HG02970 (cell line): ENCODE results near the gene NSDHL.

Source experiments
- ATAC-seq: cut with Tn5 transposase; IDR thresholded peaks from one replicate; pipeline ENCODE4 v1.9.1; 2021; ENCODE audit warnings: mild to moderate bottlenecking, moderate library complexity, moderate number of reproducible peaks; ENCODE audit not compliant: unreplicated experiment, low FRiP score

Gene NSDHL

GRCh38 chrX:152892999-152893891, 62.4 kb downstream of the NSDHL start:
- ATAC-seq = no peak

DNA sequence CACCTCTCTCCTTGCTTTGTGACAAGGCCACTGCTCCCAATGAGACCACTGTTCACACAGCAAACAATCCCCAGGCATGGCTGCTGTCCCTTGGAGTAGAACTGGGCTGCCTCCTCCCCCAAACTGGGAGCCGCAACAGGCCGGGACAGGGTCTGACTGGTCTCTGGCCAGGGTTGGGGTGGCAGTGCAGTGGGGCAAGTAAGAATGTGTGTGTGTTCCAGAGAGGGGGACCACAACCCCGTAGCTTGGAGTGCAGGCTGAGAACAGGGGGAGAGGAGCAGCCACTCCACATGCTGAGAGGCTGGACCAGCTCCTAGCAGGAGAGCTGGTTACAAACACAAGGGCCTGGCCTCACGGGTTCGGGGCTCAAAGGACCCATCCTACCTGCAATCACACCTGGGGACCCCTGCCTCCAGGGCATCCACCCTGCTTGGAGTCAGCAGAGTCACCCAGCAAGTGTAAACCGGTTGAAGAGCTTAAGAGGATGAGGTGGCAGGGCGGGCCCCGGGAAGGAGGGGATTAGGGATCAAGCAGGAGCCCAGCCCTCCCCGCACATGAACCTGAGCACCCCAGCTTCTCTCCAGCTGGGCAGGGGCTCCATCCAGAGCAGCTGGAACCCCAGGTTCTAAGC, 63.2 kb downstream of the NSDHL start:
- ATAC-seq = no peak

DNA sequence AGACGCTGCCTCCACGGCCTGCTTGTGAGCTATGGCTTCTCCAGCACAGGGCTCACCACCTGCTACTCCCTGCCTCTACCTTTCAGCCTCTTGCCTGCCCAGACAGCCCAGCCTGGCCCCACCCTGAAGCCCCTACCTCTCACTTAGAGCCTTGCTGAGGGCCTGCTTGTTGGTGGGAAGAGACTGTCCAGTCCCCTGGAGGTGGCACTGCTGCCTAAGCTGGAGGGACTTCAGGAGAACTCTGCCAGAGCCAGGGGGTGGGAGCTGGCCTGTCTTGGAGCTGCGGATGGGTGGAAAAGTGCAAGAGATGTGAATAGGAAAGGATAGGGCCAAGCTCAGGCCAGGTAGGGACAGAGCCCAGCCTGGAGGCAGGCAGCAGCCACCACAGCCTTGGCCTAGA, 64.3 kb downstream of the NSDHL start:
- no peak for ATAC-seq

DNA sequence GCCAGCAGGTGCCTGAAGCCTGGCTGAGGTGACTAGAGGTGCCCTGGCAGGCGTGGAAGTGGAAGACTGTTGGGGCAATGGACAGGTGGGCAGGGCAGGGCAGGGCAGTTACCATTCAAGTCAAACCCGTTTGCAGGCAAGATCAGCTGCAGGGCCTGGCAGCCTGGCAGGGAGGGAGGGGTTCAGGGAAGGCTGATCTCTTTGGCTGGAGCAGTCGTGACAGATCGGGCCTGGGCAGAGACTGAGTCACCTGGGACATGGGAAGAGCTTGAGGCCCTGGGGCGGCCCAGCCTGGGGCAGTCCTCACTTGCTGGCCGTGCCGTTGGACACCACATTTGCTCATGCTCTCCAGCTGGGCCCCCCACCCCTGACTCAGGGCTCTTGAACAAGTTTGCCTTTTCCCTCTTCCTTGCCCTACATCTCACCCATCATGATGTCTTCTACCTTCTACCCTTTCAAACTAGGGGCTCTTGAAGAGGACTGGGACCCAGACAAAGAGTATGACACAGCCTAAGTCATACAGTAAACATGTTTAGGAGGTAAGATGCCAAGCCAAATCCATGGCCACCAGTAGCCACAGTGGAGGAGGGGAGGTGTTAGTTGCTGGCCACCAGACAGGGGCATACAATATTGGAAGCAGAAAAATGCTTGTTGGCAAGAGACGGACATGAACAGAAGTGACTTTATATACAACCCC, 65.0 kb downstream of the NSDHL start:
- ATAC-seq = no peak

DNA sequence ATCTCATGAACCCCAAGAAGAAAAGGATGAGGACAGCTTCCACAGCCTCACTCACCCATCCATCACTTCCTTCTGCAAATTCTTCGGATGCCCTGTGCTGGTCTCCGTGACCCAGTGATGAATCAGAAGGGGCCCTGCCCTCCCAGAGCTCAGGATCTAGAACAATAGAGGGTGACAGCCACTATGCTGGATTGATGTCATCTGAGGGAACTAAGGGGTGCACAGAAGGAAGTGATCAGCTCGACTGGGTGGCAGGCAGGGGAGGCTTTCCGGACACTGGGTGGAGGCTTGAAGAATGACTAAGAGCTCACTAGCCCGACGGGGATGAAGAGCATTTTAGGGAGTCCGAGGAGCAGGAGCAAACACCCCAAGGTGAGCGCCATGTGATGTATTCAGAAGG, 65.6 kb downstream of the NSDHL start:
- ATAC-seq = no peak

- ATAC-seq = no peak
These were observed 66.6 kb downstream of the NSDHL start, which contains the start of gene ZNF185 for GRCh38 chrX:152897222-152898131. ZNF185 (plus strand) TSS chrX:152898067; CDS start chrX:152914490, 16,423 bp downstream.

DNA sequence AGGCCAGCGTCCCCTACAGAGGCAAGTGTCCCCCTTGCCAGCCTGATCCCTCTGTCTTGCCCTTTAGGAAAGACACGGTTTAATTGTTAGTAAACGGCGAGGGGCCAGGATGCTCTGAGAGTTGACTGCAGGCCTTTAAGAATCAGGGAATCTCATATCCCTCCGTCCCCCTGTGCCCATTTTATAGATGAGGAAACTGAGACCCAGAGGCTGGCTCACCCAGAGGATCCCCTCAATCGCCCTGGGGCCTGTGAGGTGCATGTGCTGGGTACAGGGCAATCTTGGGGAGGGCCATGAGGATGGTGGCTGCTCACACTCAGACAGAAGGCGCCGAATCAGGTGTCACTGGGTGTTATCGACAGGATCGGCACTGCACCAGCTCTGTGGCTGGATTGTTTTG, 67.6 kb downstream of the NSDHL start:
- no peak for ATAC-seq

DNA sequence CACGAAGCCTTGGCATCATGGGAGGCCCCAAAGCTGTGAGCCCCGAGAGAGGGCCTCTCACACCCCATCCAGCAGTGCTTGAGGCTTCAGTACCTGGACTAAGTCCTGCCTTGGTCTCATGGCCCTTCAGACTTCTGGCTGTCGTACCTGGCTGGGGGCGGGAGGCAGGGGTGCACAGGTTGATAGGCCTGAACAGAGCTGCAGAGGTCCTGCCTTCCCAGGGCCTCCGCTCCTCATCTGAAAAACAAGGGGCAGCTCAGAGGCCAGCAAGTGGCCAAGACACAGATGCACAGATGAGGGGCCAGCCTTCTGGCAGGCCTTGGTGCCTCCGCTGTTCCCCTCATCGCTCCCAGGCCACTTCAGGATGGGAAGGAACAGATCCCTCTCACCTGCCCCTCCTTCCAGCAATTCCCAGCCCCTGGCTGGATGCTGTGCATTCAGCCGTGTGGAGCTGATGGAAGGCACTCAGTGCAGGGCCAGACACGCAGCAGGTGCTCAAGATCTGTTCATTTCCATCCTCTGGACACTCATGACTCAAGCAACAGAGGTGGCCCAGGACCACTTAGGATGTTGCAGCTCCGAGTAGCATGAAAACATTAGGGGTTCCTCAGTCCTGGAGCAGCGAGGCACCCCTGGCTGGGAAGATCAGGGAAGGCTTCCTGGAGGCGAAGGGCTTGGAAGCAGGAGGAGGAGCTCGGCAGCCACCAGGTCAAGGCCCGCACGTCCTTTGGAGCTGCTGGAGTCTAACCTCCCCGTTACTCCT, 68.4 kb downstream of the NSDHL start:
- ATAC-seq = no peak

- no peak for ATAC-seq
These were observed 69.2 kb downstream of the NSDHL start for GRCh38 chrX:152899874-152900719.

DNA sequence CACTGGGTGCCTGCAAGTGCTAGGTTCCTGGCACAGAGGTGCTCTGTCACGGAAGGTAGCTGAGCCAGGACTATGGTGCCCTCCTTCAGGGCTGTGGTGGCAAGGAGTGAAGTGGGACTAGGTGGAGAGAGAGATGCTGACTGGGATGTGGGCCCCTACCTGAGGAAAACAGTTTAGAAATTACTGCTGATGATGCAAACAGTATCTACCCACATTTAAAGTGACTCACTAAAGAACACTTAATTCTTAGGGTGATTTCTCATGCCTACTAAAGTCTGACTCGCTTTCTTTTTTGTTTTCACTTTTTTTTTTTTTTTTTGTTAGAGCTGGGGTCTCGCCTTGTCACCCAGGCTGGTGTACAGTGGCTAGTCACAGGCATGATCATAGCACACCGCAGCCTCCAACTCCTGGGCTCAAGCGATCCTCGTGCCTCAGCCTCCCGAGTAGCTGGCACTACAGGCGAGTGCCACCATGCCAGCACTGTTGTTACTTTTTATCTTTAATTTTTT, 70.1 kb downstream of the NSDHL start:
- no peak for ATAC-seq

DNA sequence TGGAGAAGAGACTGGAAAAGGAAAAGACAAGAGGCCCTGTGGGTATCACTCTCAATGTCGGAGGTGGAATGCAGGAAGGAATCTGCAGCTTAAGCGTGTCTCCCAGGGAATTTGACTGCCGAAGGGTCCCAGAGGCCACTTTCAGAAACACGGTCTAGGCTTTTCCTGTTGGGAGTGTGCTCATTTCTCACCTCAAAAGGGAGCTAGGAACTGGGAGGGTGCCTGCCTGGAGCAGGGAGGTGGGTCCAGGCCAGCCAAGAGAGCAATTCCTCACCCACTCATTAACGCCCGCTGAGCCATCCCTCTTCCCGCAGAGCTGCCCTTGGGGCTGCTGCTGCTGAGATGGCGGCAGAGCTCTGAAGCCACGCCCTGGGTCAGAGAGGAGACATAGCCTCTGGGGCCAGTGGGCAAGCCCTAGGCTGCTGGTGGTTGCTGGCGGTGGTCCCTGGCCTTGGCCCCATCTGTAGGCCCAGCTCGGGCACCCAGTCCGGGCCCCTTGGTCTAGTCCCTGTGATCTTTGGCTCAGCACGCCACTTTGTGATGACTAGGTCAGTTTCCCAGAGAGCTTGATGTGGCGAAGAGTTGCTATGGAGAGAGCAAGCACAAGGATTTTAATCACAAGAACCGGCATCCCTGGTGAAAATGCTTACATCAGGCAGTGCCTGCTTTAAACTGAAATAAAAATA, 71.1 kb downstream of the NSDHL start:
- ATAC-seq = no peak

GRCh38 chrX:152902502-152902820, 71.6 kb downstream of the NSDHL start:
- ATAC-seq = no peak

DNA sequence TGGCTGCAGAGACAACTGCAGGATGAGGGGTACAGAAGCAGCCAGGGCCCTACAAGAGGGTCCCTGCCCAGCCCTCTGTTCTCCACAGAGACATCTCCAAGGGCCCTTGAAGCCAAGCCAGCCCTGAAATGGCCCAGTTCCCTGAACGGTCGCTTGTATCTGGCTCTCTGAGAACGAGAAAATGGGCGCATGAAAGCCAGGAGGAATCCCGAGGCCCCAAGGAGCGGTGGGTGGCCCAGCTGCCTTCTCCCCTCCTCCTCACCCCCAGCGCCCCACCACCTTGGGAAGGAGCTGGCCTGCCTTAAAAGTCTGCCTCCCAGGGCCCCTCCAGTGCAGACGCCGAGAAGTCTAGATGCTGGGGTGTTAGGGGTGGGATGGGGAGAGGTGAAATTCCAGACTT, 72.7 kb downstream of the NSDHL start:
- no peak for ATAC-seq

DNA sequence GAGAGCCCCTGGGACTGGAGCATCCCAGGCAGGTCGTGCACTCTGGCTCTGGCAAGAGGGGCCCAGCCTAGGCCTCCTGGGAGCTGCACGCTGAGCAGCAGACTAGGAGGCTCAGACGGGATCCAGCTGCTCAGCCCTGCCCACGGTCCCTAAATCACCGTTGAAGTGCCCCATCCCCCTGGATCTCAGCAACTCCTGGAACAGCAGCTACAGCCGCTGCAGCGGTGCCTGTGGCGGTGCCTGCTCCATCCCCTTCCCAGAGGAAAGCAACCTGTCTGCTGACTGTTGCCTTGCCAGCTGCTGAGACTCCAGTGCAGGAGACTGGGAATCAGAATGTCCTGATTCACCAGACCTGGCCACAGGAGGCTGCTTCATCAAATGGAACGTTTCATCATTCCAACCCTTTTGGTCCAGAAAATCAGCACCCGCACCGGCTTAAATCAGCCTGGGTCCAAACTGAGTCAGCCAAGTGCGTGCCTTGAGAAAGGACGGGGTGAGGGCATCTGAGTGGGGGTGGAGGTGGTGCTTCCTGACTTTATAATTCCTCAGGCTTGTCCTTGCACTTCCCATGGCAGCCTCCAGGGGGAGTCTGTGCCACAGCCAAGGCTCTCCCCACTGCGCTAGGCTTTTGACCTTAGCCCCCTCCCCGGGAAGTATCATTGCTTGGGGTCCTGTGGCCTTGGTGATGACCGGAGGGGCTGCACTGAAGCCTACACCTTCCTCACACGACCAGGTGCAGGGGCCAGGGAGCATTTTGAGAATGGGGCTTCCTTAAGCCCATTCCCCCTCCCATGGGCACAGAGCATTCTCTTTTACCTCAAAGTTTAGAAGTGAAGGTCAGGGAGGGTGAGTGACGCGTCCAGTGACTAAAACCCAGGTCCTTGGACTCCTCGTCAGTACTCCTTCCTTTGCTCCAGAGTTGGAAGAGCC, 73.6 kb downstream of the NSDHL start:
- ATAC-seq = no peak

DNA sequence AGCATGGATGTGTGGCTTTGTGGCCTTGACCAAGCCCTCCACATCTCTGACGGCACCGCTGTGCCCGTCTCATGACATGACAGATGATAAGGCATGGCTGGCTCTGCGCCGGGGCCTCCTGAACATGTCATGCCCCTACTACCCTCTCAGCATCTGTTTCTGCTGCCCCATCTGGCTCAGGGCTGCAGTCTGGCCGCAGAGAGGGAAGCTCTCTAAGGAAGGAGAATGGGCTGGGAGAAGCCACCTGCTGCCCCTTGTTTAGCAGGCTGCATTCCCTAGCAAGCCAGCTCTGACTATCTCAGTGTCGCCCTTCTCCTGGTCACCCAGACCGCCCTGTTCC, 74.2 kb downstream of the NSDHL start:
- no peak for ATAC-seq

GRCh38 chrX:152907084-152907651, 76.3 kb downstream of the NSDHL start:
- ATAC-seq = no peak

- no peak for ATAC-seq
These were observed 77.6 kb downstream of the NSDHL start for GRCh38 chrX:152908486-152908885.
